ENCODE data around the gene ZBTB8OS.

DNA sequence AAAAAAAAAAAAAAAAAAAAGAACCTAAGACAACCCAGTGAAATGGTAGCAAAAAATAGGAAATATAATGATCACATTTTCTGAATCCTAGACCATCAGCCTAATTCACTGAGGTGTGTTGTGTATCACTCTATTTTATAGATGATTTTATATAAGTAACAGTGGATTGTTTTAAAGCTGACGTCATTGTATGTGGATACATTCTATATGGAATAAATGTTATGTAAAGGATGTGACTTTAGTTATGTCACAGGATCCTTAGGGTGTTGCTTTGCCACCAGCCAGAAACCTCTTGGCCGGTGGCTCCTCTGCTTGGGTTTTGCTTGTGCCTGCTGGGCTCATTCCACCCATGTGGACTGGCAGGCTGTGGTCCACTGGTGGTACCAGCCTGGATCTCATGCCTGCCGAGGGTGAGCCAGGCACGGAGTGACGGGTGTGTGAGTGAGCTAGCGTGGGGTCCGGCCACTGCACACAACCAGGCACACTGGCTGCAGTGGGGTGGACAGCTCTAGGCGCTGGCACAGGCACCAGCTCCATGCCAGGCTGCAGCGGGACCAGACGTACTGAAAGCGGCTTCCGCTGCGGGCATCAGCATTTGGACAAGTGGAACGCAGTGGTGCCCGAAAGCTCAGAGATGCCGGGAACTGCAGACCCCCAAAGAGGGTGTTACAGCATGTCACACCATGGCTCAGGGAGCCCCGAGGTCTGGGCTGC is 44.5 kb downstream of the ZBTB8OS start:
- TF ChIP-seq, protein P1, sequence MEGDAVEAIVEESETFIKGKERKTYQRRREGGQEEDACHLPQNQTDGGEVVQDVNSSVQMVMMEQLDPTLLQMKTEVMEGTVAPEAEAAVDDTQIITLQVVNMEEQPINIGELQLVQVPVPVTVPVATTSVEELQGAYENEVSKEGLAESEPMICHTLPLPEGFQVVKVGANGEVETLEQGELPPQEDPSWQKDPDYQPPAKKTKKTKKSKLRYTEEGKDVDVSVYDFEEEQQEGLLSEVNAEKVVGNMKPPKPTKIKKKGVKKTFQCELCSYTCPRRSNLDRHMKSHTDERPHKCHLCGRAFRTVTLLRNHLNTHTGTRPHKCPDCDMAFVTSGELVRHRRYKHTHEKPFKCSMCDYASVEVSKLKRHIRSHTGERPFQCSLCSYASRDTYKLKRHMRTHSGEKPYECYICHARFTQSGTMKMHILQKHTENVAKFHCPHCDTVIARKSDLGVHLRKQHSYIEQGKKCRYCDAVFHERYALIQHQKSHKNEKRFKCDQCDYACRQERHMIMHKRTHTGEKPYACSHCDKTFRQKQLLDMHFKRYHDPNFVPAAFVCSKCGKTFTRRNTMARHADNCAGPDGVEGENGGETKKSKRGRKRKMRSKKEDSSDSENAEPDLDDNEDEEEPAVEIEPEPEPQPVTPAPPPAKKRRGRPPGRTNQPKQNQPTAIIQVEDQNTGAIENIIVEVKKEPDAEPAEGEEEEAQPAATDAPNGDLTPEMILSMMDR (conservative IDR thresholded peaks at IDR 0.05): no peak
- TF ChIP-seq EZH2 (IDR thresholded peaks at IDR 0.05; ENCODE audit: low read depth): no peak

Measured in PC-9 (cell line).